ENCODE results near the gene TTC27.

TTC27 gene

DNA sequence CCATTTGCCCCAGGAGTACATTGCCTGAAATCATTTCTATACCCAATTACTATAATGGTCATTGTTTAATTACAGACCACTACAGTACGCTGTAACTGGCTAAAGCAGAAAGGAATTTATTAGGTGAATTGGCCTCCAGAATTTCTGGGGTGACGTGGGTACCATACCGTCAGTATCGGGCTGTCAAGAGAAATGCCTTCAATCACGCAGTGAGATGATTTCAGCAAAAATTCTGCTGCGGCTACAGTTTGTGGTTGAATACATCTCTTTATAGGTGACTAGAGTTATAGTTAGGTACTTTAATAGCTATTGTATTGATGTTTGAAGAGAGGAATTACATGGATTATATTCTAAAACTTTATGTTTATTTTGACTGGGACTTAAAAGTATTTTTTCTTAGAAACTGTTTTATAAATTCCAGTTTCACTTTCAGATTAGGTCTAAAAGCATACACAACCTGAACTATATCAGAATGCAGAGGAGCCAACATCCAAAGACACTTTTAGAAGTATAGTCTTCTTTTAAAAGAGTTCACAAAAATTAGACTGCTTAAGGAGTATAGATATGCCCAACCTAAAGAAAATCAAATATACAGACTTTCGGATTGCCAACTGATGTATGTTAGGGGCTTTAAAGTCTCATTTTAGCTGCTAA lies 128.4 kb downstream of the TTC27 start:
- no peaks in the 10 kb centered on the region for H3K4me1 ChIP-seq
- H3K4me3 ChIP-seq, result no peak overlapping the region
- in situ Hi-C loops (cut with MboI; ENCODE audit: low sequenced_read_pairs), result no loop called here
- no peaks in the 10 kb centered on the region for H3K27me3 ChIP-seq (ENCODE audit: low read depth)
- 0 out of 2 replicates have a peak, but pooled peaks cover 4% of the 10 kb centered on the region for H3K36me3 ChIP-seq (replicated peaks)
- no peak for DNase-seq (ENCODE audit: low spot score in 2 of 2)
- no peaks in the 10 kb centered on the region for H3K9me3 ChIP-seq

GRCh38 chr2:32758232-32758631 lies 130.4 kb downstream of the TTC27 start:
- Histone ChIP-seq H3K4me3 (no peak overlapping the region), H3K4me1 (no peaks in the 10 kb centered on the region), H3K9me3 (no peaks in the 10 kb centered on the region), H3K27me3 (ENCODE audit: low read depth) (no peaks in the 10 kb centered on the region), H3K36me3 (replicated peaks) (0 out of 2 replicates have a peak, but pooled peaks cover 4% of the 10 kb centered on the region)
- in situ Hi-C loops (cut with MboI; ENCODE audit: low sequenced_read_pairs), result no loop called here
- no peak for DNase-seq (ENCODE audit: low spot score in 2 of 2)

- H3K9me3 ChIP-seq, result no peaks in the 10 kb centered on the region
- no peak overlapping the region for H3K4me3 ChIP-seq
- in situ Hi-C loops (cut with MboI; ENCODE audit: low sequenced_read_pairs), result no loop called here
Measured at GRCh38 chr2:32760628-32761027, 132.8 kb downstream of the TTC27 start.

GRCh38 chr2:32768387-32769174 lies 140.7 kb downstream of the TTC27 start:
- DNase-seq (ENCODE audit: low spot score in 2 of 2), result no peak
- in situ Hi-C loops (cut with MboI; ENCODE audit: low sequenced_read_pairs), result no loop called here
- Histone ChIP-seq H3K9me3 (no peaks in the 10 kb centered on the region), H3K4me1 (no peaks in the 10 kb centered on the region), H3K36me3 (replicated peaks) (no peaks in the 10 kb centered on the region), H3K27me3 (ENCODE audit: low read depth) (no peaks in the 10 kb centered on the region), H3K4me3 (no peak overlapping the region)

More at GRCh38 chr2:32760628-32761027, 132.8 kb downstream of the TTC27 start:
- H3K36me3 ChIP-seq (replicated peaks), result 0 out of 2 replicates have a peak, but pooled peaks cover 4% of the 10 kb centered on the region
- H3K27me3 ChIP-seq (ENCODE audit: low read depth), result no peaks in the 10 kb centered on the region
- no peaks in the 10 kb centered on the region for H3K4me1 ChIP-seq
- DNase-seq (ENCODE audit: low spot score in 2 of 2), result no peak

- Histone ChIP-seq H3K9me3 (no peaks in the 10 kb centered on the region), H3K4me3 (no peak overlapping the region), H3K4me1 (no peaks in the 10 kb centered on the region), H3K27me3 (ENCODE audit: low read depth) (no peaks in the 10 kb centered on the region), H3K36me3 (replicated peaks) (no peaks in the 10 kb centered on the region)
- in situ Hi-C loops (cut with MboI; ENCODE audit: low sequenced_read_pairs), result no loop called here
- DNase-seq (ENCODE audit: low spot score in 2 of 2), result no peak
Measured at GRCh38 chr2:32770360-32770759, 142.5 kb downstream of the TTC27 start.

- H3K4me3 ChIP-seq, result no peak overlapping the region
- in situ Hi-C loops (cut with MboI; ENCODE audit: low sequenced_read_pairs), result no loop called here
Measured at GRCh38 chr2:32772638-32773447, 145.0 kb downstream of the TTC27 start.

DNA sequence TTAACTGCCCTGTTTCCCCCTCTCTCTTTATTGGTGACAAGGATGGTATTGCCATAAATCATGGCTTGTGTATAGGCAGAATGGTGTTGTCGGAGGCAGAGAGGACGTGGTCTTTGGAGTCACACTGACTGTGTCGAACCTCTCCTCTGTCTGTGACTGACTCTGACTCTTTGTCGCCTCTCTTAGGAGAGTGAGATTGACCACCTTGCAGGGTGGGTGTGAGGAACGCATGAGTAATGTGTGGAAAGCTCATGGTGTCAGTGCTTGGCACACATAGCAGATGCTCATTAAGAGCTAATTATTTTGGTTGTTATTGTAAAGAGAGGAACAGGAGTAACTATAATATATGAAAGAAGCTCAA lies 145.6 kb downstream of the TTC27 start:
- Histone ChIP-seq H3K9me3 (no peaks in the 10 kb centered on the region), H3K4me3 (no peak overlapping the region), H3K36me3 (replicated peaks) (no peaks in the 10 kb centered on the region), H3K4me1 (no peaks in the 10 kb centered on the region), H3K27me3 (ENCODE audit: low read depth) (no peaks in the 10 kb centered on the region)
- DNase-seq (ENCODE audit: low spot score in 2 of 2), result no peak
- in situ Hi-C loops (cut with MboI; ENCODE audit: low sequenced_read_pairs), result no loop called here

More at GRCh38 chr2:32772638-32773447, 145.0 kb downstream of the TTC27 start:
- Histone ChIP-seq H3K27me3 (ENCODE audit: low read depth) (no peaks in the 10 kb centered on the region), H3K9me3 (no peaks in the 10 kb centered on the region), H3K4me1 (no peaks in the 10 kb centered on the region), H3K36me3 (replicated peaks) (no peaks in the 10 kb centered on the region)
- DNase-seq (ENCODE audit: low spot score in 2 of 2), result peak; percentile 17 to 40

GRCh38 chr2:32775954-32776353 lies 148.1 kb downstream of the TTC27 start:
- in situ Hi-C loops (cut with MboI; ENCODE audit: low sequenced_read_pairs), result no loop called here
- H3K36me3 ChIP-seq (replicated peaks), result no peaks in the 10 kb centered on the region
- H3K27me3 ChIP-seq (ENCODE audit: low read depth), result no peaks in the 10 kb centered on the region
- H3K4me1 ChIP-seq, result no peaks in the 10 kb centered on the region
- no peak overlapping the region for H3K4me3 ChIP-seq
- DNase-seq (ENCODE audit: low spot score in 2 of 2), result no peak
- H3K9me3 ChIP-seq, result no peaks in the 10 kb centered on the region

DNA sequence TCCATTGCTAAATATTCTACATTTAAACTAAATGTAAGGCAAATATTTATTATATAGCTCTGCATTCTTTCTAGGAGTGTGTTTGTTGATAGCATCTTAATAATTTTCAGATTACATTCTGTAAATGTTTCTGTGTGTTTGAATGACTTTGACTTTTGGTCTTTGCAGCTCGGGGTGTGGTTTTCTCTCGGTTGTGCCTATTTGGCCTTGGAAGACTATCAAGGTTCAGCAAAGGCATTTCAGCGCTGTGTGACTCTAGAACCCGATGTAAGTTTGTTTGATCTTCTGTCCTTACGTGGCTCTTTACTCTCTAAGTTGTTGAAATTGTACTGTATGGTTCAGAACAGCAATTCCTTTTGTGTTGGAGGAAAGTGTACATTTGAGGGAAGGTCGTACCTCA lies 149.9 kb downstream of the TTC27 start:
- DNase-seq (ENCODE audit: low spot score in 2 of 2), result no peak
- no peaks in the 10 kb centered on the region for H3K27me3 ChIP-seq (ENCODE audit: low read depth)
- no peaks in the 10 kb centered on the region; the same call in 1 of the 2 replicates for H3K9me3 ChIP-seq
- in situ Hi-C loops (cut with MboI; ENCODE audit: low sequenced_read_pairs), result no loop called here
- no peaks in the 10 kb centered on the region for H3K4me1 ChIP-seq
- H3K36me3 ChIP-seq (replicated peaks), result no peaks in the 10 kb centered on the region
- no peak overlapping the region for H3K4me3 ChIP-seq

DNA sequence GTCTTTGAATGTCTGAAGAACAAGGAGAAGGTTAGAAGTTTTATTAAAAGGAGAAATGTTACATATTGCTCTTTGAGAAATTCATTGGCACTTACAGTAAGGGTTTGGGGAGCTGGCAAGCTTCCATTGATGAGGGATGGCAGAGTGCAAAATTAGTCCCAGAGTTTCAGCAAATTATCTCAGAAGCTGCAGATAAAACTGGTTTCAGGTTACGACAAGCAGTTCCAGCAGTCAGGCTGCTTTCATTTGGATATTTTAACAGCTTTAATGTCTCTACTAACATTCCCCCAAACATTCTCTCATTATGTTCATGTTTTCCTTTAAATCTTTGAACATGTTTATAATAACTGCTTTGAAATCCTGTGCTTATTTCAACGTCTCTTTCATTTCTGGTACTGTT lies 153.1 kb downstream of the TTC27 start:
- Histone ChIP-seq H3K4me1 (no peaks in the 10 kb centered on the region), H3K4me3 (no peak overlapping the region), H3K36me3 (replicated peaks) (no peaks in the 10 kb centered on the region), H3K27me3 (ENCODE audit: low read depth) (no peaks in the 10 kb centered on the region), H3K9me3 (no peaks in the 10 kb centered on the region; the same call in 1 of the 2 replicates)
- no peak for DNase-seq (ENCODE audit: low spot score in 2 of 2)
- in situ Hi-C loops (cut with MboI; ENCODE audit: low sequenced_read_pairs), result no loop called here

DNA sequence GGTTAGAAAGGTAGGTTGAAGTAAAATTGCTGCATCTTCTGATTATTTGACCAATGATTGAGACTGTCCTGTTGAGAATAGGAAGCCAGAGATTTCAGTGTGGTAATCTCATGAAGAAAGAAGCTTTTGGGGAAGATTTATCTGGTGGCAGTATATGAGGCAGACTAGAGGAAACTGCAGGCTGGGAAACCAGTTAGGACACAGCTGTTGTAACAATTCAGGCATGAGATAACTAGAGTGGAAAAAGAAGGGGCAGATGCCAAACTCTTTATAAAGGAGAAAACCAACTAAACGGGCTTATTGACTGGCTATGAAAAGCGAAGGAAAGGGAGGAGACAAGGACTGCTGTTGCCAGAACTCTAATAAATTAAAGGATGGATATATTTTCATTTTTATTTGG lies 155.6 kb downstream of the TTC27 start:
- no peaks in the 10 kb centered on the region for H3K27me3 ChIP-seq (ENCODE audit: low read depth)
- no peaks in the 10 kb centered on the region for H3K4me1 ChIP-seq
- in situ Hi-C loops (cut with MboI; ENCODE audit: low sequenced_read_pairs), result no loop called here
- H3K36me3 ChIP-seq (replicated peaks), result no peaks in the 10 kb centered on the region
- no peak overlapping the region for H3K4me3 ChIP-seq
- no peak for DNase-seq (ENCODE audit: low spot score in 2 of 2)
- no peaks in the 10 kb centered on the region; the same call in 1 of the 2 replicates for H3K9me3 ChIP-seq

GRCh38 chr2:32783933-32784332 lies 156.1 kb downstream of the TTC27 start:
- no peaks in the 10 kb centered on the region; the same call in 1 of the 2 replicates for H3K9me3 ChIP-seq
- in situ Hi-C loops (cut with MboI; ENCODE audit: low sequenced_read_pairs), result no loop called here
- DNase-seq (ENCODE audit: low spot score in 2 of 2), result no peak
- no peaks in the 10 kb centered on the region for H3K4me1 ChIP-seq
- no peaks in the 10 kb centered on the region for H3K27me3 ChIP-seq (ENCODE audit: low read depth)
- H3K4me3 ChIP-seq, result no peak overlapping the region
- H3K36me3 ChIP-seq (replicated peaks), result no peaks in the 10 kb centered on the region

DNA sequence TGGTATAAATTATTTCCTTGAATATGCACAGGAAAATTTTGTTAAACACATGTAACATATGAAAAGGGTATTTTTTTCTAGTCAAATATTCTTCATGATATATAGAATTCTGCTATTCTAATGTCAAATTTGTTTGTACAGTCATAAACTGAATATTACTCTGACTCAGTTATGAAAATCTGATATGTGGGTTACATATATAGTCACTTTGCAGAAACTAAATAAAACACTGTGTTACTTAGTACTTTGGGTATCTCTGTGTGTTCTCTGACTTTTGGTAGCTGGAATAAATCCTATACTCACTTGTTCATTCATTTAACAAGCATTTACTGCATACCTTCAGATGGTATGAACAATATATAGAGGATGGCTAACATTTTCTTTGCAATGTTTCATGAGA lies 159.4 kb downstream of the TTC27 start:
- H3K27me3 ChIP-seq (ENCODE audit: low read depth), result no peaks in the 10 kb centered on the region
- DNase-seq (ENCODE audit: low spot score in 2 of 2), result no peak
- in situ Hi-C loops (cut with MboI; ENCODE audit: low sequenced_read_pairs), result no loop called here
- H3K4me1 ChIP-seq, result no peaks in the 10 kb centered on the region
- no peak overlapping the region for H3K4me3 ChIP-seq
- no peaks in the 10 kb centered on the region for H3K36me3 ChIP-seq (replicated peaks)
- no peaks in the 10 kb centered on the region for H3K9me3 ChIP-seq

- H3K4me1 ChIP-seq, result no peaks in the 10 kb centered on the region
- in situ Hi-C loops (cut with MboI; ENCODE audit: low sequenced_read_pairs), result no loop called here
- DNase-seq (ENCODE audit: low spot score in 2 of 2), result no peak
- H3K27me3 ChIP-seq (ENCODE audit: low read depth), result no peaks in the 10 kb centered on the region
- no peaks in the 10 kb centered on the region for H3K36me3 ChIP-seq (replicated peaks)
- H3K4me3 ChIP-seq, result no peak overlapping the region
- H3K9me3 ChIP-seq, result no peaks in the 10 kb centered on the region
Measured at GRCh38 chr2:32788114-32788513, 160.3 kb downstream of the TTC27 start.

All from HAP-1 (cell line).